ENCODE data around the gene PIK3R6. TPM values are rescaled to one million over a fixed set of nuclear protein-coding genes. Genes with fewer than 3 reads are reported as not detected.

Gene PIK3R6
- polyA plus RNA-seq, 1 of the 3 experiments (the other 2 are of a cell fraction) = 0.03 TPM

DNA sequence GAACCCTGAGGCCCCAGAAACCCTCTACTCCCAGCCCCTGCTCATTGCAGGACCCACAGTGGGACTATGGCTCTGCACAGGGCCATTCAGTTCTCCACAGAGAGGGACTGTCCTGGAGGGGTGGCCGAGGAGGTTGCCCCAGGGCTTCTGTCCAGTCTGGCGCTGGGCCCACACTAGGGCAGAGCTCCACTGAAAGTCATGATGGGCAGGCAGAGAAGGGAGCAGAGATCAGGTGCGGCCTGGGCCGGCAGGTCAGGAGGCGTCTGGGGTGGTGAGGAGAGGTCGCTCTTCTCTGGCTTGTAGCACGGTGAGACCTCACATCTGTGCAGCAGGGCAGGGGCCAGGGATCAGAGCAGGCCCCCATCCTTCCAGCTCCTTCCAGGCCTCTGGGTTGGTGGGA lies 13.0 kb upstream of the PIK3R6 start:
- Histone ChIP-seq H3K79me2 (ENCODE audit: insufficient read depth) (no peaks in the 10 kb centered on the region), H3K4me3 (ENCODE audit: low read depth in 2 of 2, low read length in 1 of 2) (no peak overlapping the region), H3K36me3 (replicated peaks in 1 of 2; ENCODE audit: control insufficient read depth in 1 of 2, insufficient read depth in 2 of 2, low read length in 1 of 2) (no peaks in the 10 kb centered on the region), H2AFZ (ENCODE audit: low read depth) (no peak overlapping the region), H3K9ac (no peak overlapping the region), H3K4me2 (no peak overlapping the region), H3K9me3 (no peaks in the 10 kb centered on the region), H3K4me1 (ENCODE audit: control insufficient read depth in 1 of 2, insufficient read depth in 2 of 2, low read depth in 1 of 2, low read length in 1 of 2) (no peaks in the 10 kb centered on the region), H3K27ac (ENCODE audit: low read depth in 2 of 2, low read length in 1 of 2) (no peak overlapping the region), H3F3A (replicated peaks; ENCODE audit: insufficient read depth) (no peaks in the 10 kb centered on the region), H4K20me1 (ENCODE audit: insufficient read depth) (no peaks in the 10 kb centered on the region), H3K9me2 (no peaks in the 10 kb centered on the region), H3K27me3 (ENCODE audit: insufficient read depth) (peaks cover 74% of the 10 kb centered on the region)
- DNase-seq = no peak
- ChIA-PET CTCF (interaction anchor here (2.2 kb wide), 1 partner anchor 13 kb away, joined by 7 read pairs; no protein-coding TSS in a partner anchor), POLR2A (no interaction called here)
- TF ChIP-seq YY1 (IDR thresholded peaks at IDR 0.05; ENCODE audit: low read depth) (no peak), FOSL2 (IDR thresholded peaks at IDR 0.05; ENCODE audit: borderline replicate concordance, low read depth) (no peak), NRF1 (IDR thresholded peaks at IDR 0.05; ENCODE audit: low read depth, low read length) (no peak), TEAD4 (IDR thresholded peaks at IDR 0.05; ENCODE audit: borderline replicate concordance, insufficient read depth) (no peak), POLR2AphosphoS5 (IDR thresholded peaks at IDR 0.05; ENCODE audit: low read depth, low read length) (no peak), JUND (IDR thresholded peaks at IDR 0.05) (no peak), NFIC (IDR thresholded peaks at IDR 0.05; ENCODE audit: borderline replicate concordance) (no peak)
- TF ChIP-seq, protein P1, sequence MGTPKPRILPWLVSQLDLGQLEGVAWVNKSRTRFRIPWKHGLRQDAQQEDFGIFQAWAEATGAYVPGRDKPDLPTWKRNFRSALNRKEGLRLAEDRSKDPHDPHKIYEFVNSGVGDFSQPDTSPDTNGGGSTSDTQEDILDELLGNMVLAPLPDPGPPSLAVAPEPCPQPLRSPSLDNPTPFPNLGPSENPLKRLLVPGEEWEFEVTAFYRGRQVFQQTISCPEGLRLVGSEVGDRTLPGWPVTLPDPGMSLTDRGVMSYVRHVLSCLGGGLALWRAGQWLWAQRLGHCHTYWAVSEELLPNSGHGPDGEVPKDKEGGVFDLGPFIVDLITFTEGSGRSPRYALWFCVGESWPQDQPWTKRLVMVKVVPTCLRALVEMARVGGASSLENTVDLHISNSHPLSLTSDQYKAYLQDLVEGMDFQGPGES (IDR thresholded peaks at IDR 0.05; ENCODE audit: low read depth, low read length) = no peak
- no CpG with 5 or more reads among the region's 7 CpGs for WGBS (ENCODE audit: low lambda C conversion rate)

DNA sequence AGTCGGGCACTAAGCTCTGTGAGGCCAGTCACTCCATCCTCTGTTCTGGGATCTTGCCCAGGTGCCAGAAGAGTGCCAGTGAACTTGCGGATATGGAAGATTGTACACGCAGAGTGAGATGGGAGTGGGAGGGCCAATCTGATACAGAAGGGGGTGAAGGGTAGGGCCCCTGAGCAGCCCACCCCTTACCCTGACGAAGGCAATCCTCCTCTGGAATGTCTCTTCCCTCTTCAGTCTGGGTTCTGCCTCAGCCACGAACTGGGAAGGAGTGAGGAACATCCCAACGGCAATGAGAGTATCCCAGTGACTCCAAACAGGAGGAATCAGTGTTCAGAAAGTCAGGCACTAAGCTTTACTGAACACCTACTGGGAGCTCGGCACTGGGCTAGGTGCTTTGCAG lies 11.9 kb upstream of the PIK3R6 start:
- Histone ChIP-seq H4K20me1 (ENCODE audit: insufficient read depth) (no peaks in the 10 kb centered on the region), H3K4me2 (no peak overlapping the region), H3K9me3 (no peaks in the 10 kb centered on the region), H3K27me3 (ENCODE audit: insufficient read depth) (peaks cover 83% of the 10 kb centered on the region), H3F3A (replicated peaks; ENCODE audit: insufficient read depth) (no peaks in the 10 kb centered on the region), H3K79me2 (ENCODE audit: insufficient read depth) (no peaks in the 10 kb centered on the region), H3K4me3 (ENCODE audit: low read depth in 2 of 2, low read length in 1 of 2) (no peak overlapping the region), H3K9ac (no peak overlapping the region), H3K36me3 (replicated peaks in 1 of 2; ENCODE audit: control insufficient read depth in 1 of 2, insufficient read depth in 2 of 2, low read length in 1 of 2) (no peaks in the 10 kb centered on the region), H3K27ac (ENCODE audit: low read depth in 2 of 2, low read length in 1 of 2) (no peak overlapping the region), H3K9me2 (no peaks in the 10 kb centered on the region), H3K4me1 (ENCODE audit: control insufficient read depth in 1 of 2, insufficient read depth in 2 of 2, low read depth in 1 of 2, low read length in 1 of 2) (no peaks in the 10 kb centered on the region), H2AFZ (ENCODE audit: low read depth) (no peak overlapping the region)
- 9% methylated on average over 7 of the region's 7 CpGs for WGBS (ENCODE audit: low lambda C conversion rate)
- no peak for DNase-seq
- ChIA-PET POLR2A (no interaction called here), CTCF (interaction anchor here (1.7 to 2.2 kb wide), 2 partner anchors 10 to 14 kb away, joined by 4 to 7 read pairs; no protein-coding TSS in a partner anchor)
- TF ChIP-seq CHD2 (IDR thresholded peaks at IDR 0.05; ENCODE audit: low read length, partially characterized antibody) (no peak), EP300 (IDR thresholded peaks at IDR 0.05; ENCODE audit: borderline replicate concordance in 1 of 2, low read depth in 1 of 2, low read length in 1 of 2) (no peak), MXI1 (IDR thresholded peaks at IDR 0.05; ENCODE audit: low read depth, low read length) (no peak), TEAD4 (IDR thresholded peaks at IDR 0.05; ENCODE audit: borderline replicate concordance, insufficient read depth) (no peak), ELF1 (IDR thresholded peaks at IDR 0.05) (no peak), POLR2AphosphoS5 (IDR thresholded peaks at IDR 0.05; ENCODE audit: low read depth, low read length) (no peak), FOXJ3 (CRISPR knock-in tag; IDR thresholded peaks at IDR 0.05) (no peak), FOSL2 (IDR thresholded peaks at IDR 0.05; ENCODE audit: borderline replicate concordance, low read depth) (no peak), MEF2A (IDR thresholded peaks at IDR 0.05; ENCODE audit: borderline replicate concordance, low read depth) (no peak), JUND (IDR thresholded peaks at IDR 0.05) (no peak), SIN3A (IDR thresholded peaks at IDR 0.05; ENCODE audit: borderline replicate concordance, low read depth, low read length) (no peak), GABPA (IDR thresholded peaks at IDR 0.05; ENCODE audit: low read depth) (no peak)
- TF ChIP-seq, protein P2, sequence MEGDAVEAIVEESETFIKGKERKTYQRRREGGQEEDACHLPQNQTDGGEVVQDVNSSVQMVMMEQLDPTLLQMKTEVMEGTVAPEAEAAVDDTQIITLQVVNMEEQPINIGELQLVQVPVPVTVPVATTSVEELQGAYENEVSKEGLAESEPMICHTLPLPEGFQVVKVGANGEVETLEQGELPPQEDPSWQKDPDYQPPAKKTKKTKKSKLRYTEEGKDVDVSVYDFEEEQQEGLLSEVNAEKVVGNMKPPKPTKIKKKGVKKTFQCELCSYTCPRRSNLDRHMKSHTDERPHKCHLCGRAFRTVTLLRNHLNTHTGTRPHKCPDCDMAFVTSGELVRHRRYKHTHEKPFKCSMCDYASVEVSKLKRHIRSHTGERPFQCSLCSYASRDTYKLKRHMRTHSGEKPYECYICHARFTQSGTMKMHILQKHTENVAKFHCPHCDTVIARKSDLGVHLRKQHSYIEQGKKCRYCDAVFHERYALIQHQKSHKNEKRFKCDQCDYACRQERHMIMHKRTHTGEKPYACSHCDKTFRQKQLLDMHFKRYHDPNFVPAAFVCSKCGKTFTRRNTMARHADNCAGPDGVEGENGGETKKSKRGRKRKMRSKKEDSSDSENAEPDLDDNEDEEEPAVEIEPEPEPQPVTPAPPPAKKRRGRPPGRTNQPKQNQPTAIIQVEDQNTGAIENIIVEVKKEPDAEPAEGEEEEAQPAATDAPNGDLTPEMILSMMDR (IDR thresholded peaks at IDR 0.05) = no peak
- TF ChIP-seq, protein P3, sequence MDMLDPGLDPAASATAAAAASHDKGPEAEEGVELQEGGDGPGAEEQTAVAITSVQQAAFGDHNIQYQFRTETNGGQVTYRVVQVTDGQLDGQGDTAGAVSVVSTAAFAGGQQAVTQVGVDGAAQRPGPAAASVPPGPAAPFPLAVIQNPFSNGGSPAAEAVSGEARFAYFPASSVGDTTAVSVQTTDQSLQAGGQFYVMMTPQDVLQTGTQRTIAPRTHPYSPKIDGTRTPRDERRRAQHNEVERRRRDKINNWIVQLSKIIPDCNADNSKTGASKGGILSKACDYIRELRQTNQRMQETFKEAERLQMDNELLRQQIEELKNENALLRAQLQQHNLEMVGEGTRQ (IDR thresholded peaks at IDR 0.05; ENCODE audit: borderline replicate concordance, low read depth, low read length) = no peak
- TF ChIP-seq, protein P4, sequence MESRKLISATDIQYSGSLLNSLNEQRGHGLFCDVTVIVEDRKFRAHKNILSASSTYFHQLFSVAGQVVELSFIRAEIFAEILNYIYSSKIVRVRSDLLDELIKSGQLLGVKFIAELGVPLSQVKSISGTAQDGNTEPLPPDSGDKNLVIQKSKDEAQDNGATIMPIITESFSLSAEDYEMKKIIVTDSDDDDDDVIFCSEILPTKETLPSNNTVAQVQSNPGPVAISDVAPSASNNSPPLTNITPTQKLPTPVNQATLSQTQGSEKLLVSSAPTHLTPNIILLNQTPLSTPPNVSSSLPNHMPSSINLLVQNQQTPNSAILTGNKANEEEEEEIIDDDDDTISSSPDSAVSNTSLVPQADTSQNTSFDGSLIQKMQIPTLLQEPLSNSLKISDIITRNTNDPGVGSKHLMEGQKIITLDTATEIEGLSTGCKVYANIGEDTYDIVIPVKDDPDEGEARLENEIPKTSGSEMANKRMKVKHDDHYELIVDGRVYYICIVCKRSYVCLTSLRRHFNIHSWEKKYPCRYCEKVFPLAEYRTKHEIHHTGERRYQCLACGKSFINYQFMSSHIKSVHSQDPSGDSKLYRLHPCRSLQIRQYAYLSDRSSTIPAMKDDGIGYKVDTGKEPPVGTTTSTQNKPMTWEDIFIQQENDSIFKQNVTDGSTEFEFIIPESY (IDR thresholded peaks at IDR 0.05; ENCODE audit: borderline replicate concordance, low read depth) = no peak
- TF ChIP-seq, protein P1 (IDR thresholded peaks at IDR 0.05; ENCODE audit: low read depth, low read length) = no peak
- TF ChIP-seq, protein P5, sequence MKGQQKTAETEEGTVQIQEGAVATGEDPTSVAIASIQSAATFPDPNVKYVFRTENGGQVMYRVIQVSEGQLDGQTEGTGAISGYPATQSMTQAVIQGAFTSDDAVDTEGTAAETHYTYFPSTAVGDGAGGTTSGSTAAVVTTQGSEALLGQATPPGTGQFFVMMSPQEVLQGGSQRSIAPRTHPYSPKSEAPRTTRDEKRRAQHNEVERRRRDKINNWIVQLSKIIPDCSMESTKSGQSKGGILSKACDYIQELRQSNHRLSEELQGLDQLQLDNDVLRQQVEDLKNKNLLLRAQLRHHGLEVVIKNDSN (IDR thresholded peaks at IDR 0.05; ENCODE audit: borderline replicate concordance, low read depth) = no peak
